ENCODE results near the gene ACOT7.
A peak's percentile ranks its signal among the peaks of the same experiment; 100 is the strongest.

DNA sequence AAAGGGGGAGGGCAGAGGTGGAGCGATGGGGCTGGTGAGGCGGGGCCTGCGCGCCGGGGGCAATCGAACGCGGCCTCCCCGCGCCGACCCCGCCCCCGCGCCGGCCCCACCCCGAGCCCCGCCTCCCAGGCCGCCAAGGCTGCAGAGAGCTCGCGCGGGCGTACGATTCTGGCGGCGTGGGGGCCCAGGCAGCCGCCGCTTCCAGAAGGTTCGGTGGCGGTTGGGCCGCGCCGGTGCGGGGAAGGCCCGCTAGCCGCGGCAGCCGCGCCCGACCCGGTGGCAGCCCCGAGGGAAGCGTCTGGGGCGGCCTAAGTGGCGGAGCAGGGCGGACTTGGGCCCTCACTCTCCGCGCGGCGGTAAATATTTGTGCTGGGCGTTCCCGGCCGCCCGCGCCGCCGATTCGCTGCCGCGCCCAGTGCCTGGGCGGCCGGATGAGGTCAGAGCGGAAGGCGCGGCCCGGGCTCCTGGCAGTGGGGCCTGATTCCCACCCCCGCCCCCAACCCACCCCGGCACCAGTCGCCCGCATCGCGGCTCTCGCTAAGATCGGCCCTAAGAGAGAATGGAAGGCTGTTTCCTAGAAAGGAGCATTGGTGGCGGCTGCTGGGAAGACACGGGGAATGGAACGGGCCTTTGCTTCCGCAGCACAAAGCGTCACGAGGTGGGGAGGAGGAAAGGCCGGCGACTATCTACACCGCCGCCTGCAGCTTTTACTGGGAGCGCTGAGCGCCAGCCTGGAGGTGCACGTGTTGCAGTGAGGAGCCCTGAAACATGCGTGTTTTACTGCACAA is at the start of gene ACOT7:
- TF ChIP-seq CTCF (IDR thresholded peaks at IDR 0.05; ENCODE audit: insufficient read depth, low read length): no peak
- TF ChIP-seq POLR2AphosphoS5 (IDR thresholded peaks at IDR 0.05; ENCODE audit: low read depth): peak; percentile 48; the same call in 1 of the 2 replicates
- no peak for TF ChIP-seq REST (IDR thresholded peaks at IDR 0.05; ENCODE audit: insufficient replicate concordance, low read depth)

Data from HL-60 (cell line).